LNCaP clone FGC (cell line): ENCODE data around the gene RIN3.
A peak's percentile ranks its signal among the peaks of the same experiment; 100 is the strongest.

ENCODE experiments used
- DNase-seq: peaks from one replicate; pipeline ENCODE4 v3.0.0-alpha.2; 2011; ENCODE audit warnings: low read depth
- H3K4me3 ChIP-seq: 2 replicates; pipeline ENCODE4 v1.5.1; 2011; ENCODE audit warnings: mild to moderate bottlenecking, low read depth, low read length, control low read depth
- CTCF ChIP-seq: IDR thresholded peaks from 2 replicates; pipeline ENCODE4 v1.5.1; 2012; ENCODE audit warnings: mild to moderate bottlenecking; ENCODE audit not compliant: control insufficient read depth, insufficient read depth; ENCODE audit errors: extremely low read depth

Gene RIN3

DNA sequence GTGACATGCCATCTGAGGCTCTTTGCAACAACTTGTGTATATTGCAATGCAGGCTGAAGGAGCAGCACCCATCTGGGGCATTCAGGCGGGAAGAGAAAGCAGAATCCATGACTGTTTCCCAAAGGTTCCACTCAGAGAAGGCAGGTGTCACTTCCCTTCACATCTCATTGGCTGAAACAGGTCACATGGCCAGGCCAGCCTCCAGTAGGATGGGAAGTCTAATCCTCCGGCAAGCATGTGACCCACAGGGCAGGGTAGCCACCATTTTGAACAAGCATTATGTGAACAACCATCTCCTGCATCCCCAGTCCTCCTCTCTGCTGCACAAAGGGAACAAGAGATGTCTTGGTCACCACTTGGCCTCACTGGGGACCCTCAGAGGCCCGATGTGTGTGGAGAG, 70.6 kb downstream of the RIN3 start:
- TF ChIP-seq CTCF, result no peak
- DNase-seq, result no peak
- no peak overlapping the region for H3K4me3 ChIP-seq

DNA sequence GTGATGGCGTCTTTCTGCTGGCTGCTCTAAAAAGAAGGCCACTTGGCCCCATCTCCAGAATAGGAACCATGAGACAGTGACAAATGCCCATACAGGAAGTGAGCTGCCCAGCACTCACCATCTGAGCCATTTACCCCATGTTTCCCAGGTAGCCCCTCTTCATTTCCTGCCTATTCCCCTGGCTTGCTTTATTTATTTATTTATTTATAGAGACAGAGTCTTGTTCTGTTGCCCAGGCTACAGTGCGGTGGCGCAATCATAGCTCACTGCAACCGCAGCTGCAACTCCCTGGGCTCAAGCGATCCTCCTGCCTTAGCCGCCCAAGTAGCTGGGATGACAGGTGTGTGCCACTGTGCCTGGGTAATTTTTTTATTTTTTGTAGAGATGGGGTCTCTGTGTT, 71.2 kb downstream of the RIN3 start:
- no peak for TF ChIP-seq CTCF
- DNase-seq, result no peak
- no peak overlapping the region for H3K4me3 ChIP-seq

DNA sequence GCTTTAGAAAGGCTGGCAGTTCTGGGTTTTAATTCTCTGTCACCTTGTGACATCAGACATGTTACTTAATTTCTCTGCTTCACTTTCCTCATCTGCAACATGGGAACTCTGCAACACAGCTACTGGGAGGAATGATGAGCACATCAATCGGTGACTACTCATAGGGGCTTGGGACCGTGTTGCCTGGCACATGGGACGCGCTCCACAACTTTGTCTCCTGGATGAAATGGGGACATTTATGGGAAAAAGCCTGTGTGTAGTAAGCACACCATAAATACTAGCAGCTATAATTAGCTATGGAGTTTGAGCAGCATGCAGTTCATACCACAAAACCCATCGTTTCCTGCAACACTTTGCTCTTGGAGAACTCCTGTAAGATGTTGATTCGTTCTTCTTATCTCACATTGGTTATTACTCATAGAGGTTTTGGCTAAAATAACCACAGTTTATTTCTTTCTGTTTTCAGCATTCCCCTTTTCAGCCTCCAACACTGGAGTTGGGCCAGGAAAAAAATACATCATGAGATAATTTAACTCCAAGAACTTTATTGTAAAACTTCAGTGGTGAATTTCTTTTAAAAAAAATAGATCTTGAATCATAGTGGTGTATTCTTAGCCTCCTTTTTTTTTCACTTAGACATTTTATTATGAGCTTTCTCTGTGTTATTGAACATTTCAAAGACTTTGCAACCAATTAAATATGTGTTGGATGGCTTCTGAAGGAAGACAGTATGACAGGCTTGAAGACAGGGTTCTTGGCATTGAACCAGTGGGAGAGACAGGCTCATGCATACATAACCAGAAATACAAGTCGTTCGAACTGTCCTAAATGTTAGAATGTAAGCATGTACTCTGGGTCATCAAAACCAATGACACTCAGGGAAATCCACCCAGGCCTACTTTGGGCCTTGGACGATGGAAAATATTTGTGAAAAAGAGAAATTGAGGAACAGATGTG, 72.7 kb downstream of the RIN3 start:
- H3K4me3 ChIP-seq, result no peak overlapping the region
- no peak for TF ChIP-seq CTCF
- peak; percentile 68 for DNase-seq

GRCh38 chr14:92586963-92587699, 73.5 kb downstream of the RIN3 start:
- no peak for TF ChIP-seq CTCF
- no peak for DNase-seq
- H3K4me3 ChIP-seq, result no peak overlapping the region

DNA sequence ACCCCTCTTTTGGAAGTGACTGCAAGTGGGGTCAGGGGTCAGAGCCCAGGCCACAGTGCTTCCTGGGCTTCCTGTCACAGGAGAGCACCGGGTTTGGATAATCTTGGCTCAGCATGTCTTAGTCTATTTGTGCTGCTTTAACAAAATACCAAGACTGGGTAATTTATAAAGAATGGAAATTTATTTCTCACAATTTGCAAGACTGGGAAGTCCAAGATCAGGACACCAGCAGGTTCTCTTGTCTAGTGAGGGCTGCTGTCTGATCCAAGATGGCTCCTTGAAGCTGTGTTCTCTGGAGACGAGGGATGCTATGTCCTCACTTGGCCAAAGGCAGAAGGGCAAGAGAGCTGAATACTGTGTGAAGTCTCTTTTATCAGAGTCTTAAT, 74.1 kb downstream of the RIN3 start:
- DNase-seq, result no peak
- TF ChIP-seq CTCF, result no peak
- no peak overlapping the region for H3K4me3 ChIP-seq

DNA sequence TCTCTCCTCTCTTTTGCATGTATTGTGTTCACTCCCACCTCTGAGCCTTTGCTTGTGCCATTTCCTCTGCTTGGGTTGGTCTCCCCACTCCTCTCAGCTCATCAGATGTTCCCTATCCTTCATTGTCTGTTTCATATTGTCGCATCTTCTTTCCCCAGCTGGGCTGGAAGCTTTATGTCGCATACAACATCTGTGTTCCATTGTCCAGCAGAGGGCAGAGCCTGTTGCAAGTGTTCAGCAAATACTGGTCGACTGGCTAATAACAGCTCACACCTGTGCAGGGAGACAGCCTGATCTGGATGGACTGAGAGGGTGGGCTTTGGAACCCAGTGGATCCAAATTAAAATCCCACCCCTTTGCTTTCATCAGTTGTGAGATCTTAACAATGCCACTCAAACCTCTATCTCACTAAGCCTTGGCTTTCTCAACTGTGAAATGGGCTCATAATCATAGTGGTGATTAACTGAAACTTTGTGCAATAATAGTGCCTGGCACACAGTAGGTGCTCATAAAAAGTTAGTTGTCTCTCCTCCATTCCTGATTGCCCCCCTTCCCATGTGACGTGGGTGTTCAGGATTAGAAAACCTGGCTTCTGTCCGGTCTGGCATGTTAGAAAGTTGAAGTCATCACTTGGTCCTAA, 75.8 kb downstream of the RIN3 start:
- H3K4me3 ChIP-seq, result no peak overlapping the region
- peak; percentile 31 for DNase-seq
- TF ChIP-seq CTCF, result peak; percentile 79
